GM19035 (cell line): ENCODE measurements around the gene FSTL4.
"Not testable (repeated sequence)": the region's sequence is repeated elsewhere in the genome, so short reads cannot be mapped to it uniquely, and the experiment has no call there.

Source experiments
- ATAC-seq: cut with Tn5 transposase; IDR thresholded peaks from one replicate; pipeline ENCODE4 v1.9.1; 2021; ENCODE audit not compliant: unreplicated experiment

Gene FSTL4

DNA sequence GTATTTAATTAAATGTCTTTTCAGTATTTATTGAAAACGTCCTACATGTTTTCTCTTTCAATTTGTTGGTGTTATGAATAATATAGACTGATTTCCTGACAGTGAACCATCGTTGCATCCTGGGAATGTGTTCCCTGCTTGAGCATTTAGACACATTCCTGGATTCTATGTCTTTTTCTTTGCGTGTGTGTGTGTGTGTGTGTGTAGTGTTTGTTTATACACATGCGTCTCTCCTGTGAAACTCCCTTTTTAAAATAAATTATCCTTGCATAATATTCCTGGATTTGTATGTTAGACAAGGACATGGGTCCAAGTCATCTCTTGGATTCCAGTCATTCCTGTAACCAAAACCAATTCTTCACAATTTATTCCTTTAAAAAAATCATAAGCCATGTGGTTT is 407.1 kb downstream of the FSTL4 start:
- no peak for ATAC-seq

DNA sequence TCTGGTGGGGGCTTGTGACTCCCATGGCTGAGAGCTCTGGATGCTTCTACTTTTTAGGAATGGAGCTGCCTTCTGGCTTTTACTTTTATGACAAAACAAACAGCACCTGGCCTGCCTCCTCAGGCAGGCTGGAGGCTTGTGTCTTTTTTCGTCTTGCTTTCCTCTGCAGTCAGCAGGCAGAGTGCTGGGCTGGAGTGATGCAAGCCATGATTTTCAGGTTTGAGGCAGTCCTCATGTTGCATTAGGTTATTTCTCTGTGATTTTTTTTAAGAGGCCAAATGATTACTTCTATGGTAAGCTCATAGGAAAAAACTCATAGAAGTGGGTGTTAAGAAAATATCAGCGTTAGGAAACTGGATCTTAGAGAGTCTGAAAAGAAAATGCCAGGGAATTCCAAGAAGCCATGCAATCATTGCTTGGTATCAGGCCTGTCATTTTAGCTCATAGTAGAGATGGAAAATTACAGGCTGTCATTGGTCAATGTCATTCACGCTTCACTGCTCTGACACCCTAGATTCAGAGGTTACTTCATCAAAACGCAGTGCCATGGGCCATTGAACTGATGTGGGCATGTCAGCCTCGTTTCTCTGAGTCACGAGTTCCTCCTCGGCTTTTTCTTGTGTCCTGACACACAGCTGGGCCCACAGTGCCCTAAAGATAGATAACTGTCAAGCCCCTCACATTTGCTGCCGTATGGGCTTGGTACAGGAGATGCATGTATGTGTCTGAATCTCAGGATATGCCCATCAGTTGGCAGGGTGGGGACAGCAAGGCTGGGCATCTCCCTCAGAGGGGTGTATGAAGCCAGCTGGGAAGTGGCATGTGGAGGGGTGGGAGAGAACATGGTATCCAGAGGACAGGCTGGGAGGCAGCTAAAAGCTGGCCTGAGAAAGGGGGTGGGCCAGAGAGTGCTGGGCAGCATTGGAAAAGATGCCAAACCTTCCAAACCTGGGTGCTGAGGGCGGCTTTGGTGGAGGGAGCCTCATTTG is 408.7 kb downstream of the FSTL4 start:
- no peak for ATAC-seq

DNA sequence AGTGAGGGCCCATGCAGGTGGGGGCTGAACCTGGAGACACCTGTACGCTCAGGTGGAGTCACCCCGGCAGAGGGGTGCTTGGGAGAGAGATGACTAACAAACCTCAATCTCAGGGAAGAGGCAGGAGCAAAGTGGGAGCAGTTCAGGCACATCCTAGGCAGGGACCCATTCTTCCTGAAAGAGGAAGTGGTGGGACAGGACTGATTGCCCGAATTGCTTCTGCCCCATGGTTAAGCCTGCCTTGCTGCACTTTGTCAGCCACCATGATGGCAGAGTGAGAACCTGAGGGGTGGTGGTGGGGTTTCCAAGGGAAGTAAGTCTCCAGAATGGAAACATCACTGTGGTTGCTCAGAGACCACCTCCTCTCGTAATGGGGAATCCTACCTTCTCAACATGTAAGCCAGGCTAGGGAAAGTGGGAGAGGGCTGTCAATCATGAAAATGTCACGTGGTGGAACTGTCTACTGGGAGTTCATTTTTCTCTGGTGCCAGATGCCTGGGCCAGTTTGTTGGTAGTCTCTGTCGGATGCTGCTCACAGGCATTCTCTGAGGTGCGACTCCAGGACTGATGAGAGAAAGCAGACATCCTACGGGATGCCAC is 410.2 kb downstream of the FSTL4 start:
- ATAC-seq = no peak

DNA sequence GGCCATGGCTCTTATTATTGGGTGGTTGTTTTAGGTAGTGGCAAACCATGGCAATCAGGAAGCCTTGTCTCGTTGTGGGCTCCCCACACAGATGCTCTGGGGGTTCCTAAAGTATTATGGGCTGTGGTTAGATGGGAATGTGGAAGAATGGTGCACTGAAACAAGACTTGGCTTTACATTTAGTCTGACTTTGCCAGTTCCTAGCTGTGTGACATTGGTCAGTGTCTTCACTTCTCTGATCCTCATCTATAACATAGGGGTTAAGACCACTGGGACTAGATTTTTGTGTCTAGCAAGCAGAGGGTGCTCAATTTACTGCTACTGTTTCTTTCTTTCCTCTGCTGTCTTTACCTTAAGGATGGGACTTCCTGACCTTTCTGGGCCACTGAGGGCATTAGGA is 411.0 kb downstream of the FSTL4 start:
- no peak for ATAC-seq

DNA sequence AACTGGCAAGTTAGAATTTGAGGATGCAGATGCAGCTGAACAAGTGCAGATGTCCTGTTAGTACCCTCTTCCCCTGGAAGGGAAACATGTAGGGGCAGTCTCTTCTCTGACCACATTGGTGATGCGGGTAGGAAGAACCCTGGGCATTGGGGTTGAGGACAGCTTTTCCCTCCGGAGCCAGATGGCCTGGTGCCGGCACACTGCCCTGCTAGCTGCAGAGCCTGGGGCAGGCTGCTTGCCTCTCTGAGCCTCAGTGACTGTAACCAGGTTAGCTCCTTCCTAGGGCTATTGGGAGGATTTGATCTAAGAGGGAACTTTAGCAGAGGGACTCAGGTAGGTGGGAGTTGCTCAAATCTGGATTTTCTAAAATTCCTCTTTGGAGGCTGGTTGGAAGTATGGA is 412.1 kb downstream of the FSTL4 start:
- ATAC-seq = no peak

DNA sequence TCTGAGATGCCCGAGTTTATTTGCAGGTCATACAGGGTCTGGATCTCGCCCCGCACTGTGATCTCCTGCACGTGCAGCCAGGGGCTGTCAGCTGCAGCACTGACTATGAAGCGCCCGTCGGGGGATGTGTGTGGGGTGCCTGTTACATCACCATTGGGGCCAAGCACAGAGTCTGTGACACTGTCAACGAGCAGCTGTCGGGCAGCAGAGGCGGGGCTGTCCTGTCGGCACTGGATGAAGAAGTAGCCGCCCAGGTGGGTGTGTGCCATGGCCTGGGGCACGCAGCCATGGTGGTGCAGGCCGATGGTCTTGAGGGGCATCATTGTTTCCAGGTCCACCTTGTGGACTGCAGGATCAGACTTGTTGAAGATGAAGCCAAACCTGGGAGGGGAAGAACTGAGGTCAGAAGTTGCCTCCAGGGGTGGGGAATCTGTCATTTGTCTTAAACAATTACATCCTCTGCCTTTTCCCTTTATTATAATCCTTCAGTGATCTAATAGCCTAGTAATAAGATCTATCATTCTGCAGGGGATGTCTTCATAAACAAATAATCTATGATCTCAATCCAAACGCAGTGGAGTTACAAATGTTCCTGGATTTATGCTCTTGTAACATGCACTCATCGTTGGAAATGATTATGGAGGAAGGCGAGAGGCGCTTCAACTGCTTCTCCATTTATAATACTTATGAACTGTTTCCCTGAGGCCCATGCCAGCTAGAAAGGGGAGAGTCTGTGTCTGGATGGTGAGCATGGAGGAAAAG is 412.7 kb downstream of the FSTL4 start:
- ATAC-seq = no peak

DNA sequence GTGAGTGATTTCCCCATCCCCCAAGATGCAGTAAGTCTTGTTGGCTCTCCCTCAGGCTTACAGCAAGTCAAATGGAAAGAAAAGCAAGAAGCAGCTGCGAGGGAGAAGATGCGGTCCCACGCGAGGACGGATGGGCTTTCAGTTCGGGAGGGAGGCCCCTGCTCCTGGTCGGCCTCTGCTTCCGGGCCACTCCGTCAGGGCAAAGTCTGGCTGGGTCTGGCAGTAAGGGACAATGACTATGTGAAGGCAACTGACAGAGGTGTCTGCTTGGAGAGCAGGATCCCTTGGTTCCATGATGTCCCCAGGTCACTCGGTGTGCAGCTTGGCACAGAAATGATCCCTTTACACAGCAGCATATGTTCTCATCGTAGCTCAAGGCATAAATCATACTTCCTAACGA is 413.8 kb downstream of the FSTL4 start:
- ATAC-seq = no peak

DNA sequence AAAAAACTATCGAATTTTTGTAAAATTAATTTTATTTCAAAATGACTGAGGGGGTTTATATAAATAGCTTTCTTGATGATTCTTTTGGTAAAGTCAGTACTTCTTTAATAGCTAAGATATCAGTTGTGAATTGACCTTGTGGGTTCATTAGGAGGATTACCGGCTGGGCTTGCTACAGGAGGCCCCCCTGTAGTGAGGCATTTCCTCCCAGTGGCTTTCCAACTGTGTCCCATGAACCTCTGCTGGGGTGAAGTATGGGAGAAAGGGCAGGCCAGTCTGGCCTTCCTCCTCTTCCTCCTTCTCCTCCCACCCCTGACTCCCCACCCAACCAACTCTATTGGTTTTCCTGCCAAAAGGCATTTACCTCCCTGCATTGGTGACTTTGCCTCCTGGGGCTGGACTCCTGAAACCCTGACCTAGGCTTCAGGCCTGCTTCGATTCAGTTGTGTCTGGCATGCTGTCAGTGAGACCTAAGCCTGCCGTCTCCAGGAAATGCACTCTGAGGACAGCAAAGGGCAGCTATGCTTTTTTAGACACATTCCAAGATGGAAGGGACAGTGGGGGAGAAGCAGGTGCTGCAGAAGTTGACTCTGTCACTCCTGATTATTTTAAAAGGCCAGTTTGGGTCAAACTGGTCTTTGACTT is 415.8 kb downstream of the FSTL4 start:
- ATAC-seq = no peak

DNA sequence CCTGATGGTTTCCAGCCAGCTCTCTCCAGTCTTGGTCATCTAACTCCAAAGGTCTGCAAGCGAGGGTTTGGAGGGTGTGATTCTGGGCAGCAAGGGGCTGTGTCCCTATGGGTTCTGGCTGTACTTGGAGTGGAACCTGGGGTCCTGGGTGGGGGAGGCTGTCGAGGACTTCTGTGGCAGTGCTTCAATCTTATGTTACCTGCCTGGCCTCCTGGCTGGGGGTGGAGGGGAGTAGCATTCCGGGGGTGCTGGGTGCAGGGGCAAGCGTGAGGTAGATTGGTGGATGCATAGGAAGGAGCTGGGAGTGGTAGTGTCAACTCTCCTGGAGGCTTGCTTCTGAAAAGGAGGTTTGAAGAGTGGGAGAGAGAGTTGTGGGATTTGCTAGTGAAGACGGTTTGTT is 417.1 kb downstream of the FSTL4 start:
- no peak for ATAC-seq

DNA sequence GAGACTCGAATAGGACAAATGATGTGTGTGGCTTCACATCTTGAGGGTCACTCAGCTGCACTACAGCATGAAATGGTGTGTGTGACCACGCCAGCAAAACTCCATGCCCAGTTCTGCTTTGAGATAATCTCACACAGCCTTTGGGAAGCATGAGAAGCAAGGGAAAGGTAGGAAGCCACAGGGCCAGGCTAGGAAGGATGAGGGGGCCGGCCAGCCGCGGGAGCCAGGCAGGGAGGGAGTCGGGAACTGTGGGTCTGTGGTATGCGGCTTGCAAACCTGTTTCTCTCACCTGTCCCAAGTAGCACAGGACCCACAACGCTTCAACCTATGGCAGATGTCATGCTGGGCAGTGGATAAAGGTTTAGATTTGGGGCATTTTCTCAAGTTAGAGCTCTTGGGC is 418.5 kb downstream of the FSTL4 start:
- ATAC-seq = no peak

DNA sequence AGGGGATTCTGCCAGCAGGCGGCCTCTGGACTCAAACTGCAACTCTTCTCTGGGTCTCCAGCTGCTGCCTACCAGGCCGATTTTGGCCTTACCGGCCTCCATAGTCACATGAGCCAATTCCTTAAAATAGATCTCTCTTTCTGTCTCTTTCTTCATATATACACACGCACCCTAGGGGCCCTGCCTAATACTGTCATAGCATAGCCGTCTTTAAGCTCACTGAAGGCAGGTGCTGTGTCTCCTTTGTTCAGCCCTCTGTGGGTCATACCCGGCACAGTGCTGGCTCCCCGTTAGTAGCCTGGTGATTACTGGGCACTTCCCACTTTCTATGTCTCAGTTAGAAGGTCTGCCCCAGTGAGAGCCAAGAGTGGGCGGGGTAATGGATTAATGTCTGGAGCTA is 419.6 kb downstream of the FSTL4 start:
- no peak for ATAC-seq

DNA sequence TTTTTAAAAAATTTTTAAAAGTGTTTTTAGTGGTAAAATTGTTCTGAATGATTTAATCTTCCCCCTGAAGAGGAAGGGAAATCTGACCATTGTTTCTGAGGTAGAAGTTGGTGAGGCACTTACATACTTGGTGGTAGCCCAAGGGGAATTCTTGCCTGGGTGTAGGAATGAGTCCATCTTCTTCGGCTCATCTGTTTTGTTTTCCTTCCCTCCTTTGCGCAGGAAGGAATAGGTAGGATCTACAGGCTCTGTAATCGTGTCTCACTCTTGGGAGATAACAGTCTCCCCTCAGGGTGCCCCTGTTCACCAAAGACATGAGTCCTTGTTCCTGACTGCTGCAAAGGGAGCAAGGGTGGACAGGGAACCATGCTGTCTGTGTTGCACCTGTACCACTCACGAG is 422.5 kb downstream of the FSTL4 start:
- ATAC-seq = no peak

DNA sequence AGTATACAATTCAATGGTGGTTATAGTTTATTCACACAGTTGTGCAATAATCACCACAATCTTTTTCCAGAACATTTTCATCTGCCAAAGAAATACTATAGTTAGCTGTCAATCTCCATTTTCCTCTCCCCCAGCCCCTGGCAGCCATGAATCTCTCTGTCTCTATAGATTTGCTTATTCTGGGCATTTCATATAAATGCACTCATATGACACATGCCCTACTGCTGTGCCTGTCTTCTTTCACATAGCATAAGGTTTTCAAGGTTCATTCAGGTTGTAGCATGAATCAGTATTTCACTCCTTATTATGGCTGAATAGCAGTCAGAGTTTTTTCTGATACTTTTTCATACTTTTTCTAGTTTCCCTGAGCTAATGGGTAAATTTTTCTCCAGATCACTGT is 432.9 kb downstream of the FSTL4 start:
- ATAC-seq = no peak

DNA sequence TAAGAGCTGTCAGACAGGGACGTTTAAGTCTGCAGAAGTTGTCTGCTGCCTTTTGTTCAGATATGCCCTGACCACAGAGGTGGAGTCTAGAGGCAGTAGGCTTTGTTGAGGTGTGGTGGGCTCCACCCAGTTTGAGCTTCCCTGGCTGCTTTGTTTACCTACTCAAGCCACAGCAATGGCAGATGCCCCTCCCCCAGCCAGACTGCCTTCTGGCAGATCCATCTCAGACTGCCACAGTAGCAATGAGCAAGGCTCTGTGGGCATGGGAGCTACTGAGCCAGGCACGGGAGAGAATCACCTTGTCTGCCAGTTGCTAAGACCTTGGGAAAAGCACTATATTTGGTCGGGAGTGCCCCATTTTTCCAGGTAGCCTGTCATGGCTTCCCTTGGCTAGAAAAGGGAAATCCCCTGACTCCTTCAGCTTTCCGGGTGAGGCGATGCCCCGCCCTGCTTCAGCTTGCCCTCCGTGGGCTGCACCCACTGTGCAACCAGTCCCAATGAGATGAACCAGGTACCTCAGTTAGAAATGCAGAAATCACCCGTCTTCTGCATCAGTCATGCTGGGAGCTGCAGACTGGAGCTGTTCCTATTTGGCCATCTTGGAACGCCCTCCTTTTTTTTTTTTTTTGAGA is 441.5 kb downstream of the FSTL4 start:
- ATAC-seq = not testable (repeated sequence)

DNA sequence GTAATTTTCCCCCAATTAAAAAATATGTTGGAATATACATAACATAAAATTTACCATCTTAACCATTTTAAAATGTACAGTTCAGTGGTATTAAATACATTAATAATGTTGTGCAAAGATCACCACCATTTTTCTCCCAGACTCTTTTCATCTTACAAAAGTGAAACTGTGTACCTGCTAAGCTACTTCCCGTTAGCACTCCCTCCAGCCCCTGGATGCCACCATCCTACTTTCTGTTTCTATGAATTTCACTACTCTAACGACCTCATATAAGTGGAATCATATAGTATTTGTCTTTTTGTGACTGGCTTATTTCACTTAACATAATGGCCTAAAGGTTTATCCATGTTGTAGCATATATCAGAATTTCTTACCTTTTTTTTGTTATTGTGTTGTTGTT is 447.6 kb downstream of the FSTL4 start:
- no peak for ATAC-seq

DNA sequence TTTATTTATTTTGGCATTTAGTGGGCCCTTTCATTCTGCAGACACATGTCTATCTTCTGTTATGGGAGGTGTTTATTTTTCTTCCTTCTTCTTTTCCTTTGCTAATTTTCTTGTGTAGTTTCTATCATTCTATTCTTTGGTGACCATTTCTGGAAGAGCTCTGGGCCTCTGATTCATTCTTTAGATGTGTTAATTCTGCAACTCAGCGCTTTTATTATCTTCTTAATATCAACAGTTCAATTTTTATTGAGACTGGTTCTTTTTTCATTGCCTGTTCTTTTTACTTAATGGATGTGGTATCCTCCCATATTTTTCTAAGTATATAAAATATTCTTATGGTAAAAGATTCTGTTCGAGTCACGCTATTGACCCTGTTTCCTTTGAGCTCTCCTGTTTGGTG is 448.5 kb downstream of the FSTL4 start:
- ATAC-seq = no peak

DNA sequence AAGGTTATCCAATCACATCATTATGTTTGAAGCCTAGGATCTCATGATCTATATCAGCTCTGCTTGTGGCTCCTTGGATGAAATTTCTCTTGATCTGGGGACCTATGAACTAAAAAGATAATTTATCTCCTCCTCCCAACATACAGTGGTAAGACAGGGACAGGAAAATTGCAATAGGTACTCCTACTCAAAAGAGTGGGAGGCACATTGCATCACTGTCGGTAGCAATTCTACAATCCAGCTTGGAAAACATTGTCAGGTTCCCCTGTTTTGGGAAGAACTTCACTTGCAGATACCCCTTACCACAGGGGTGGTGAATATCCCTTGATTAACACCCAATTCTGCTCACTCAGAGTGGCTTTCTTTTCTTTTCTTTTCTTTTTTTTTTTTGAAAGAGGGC is 452.8 kb downstream of the FSTL4 start:
- ATAC-seq = no peak

DNA sequence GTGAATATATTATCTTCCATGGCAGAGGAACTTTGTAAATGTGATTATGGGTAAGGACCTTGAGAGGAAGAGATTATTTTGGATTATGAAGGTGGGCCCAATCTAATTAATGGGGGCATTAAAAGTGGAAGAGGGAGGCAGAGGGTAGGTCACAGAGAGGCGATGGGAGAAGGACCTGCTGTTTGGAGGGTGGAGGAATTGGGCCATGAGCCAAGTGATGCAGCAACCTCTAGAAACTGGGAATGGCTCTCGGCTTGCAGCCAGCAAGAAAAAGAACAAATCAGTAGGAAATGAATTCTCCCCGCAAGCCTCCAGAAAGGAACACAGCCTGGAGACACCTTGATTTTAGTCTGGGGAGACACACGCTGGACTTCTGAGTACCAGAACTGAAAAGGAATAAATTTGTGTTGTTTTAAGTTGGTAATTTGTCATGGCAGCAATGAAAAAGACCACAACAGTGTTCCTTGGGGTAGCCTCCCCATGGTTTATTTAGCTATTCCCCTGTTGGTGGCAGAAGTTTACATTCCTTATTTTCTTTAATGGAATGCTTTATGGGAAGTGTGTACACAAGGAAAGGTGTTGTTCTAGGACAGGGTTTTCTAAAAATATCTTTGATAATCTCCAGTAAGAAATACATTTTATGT is 456.9 kb downstream of the FSTL4 start:
- ATAC-seq = no peak

DNA sequence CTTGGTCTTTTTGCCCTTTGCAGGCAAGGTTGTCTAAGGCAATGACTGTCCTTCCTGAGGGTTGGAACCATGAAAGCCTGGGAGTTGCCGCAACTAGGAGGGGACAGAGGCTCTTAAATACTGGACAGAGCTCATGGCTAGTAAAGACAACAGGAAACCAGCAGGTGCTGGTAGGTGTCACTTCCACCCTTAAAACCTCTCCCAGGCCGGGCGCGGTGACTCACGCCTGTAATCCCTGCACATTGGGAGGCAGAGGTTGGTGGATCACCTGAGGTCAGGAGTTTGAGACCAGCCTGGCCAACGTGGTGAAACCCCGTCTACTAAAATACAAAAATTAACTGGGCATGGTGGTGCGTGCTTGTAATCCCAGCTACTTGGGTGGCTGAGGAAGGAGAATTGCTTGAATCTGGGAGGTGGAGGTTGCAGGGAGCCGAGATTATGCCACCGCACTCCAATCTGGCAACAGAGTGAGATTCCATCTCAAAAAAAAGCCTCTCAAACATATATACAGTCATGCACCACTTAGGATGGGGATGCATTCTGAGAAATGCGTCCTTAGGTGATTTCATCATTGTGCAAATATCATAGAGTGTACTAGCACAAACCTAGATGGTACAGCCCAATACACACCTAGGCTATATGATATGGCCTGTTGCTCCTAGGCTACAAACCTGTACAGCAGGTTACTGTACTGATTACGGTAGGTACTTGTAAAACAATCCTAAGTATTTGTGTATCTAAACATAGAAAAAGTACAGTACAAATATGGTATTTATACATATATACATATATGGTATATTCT is 457.9 kb downstream of the FSTL4 start:
- no peak for ATAC-seq
